Embryonic facial prominence (tissue), 1 donor: ENCODE results near the gene CTDSPL2.
"Not testable (repeated sequence)": the region's sequence is repeated elsewhere in the genome, so short reads cannot be mapped to it uniquely, and the experiment has no call there.

ENCODE experiments used
- DNase-seq: peaks from one replicate; pipeline ENCODE4 v3.0.0-alpha.2; 2016; ENCODE audit errors: extremely low spot score

The CTDSPL2 gene

GRCh38 chr15:44537735-44538240 lies 110.4 kb downstream of the CTDSPL2 start:
- DNase-seq: peak; percentile 25

- DNase-seq: no peak
These were observed 114.0 kb downstream of the CTDSPL2 start for GRCh38 chr15:44541282-44541958.

GRCh38 chr15:44542596-44542995 lies 115.2 kb downstream of the CTDSPL2 start:
- no peak for DNase-seq

- DNase-seq: not testable (repeated sequence)
These were observed 117.3 kb downstream of the CTDSPL2 start for GRCh38 chr15:44544745-44545144.

- no peak for DNase-seq
These were observed 118.7 kb downstream of the CTDSPL2 start for GRCh38 chr15:44545913-44546802.

- not testable (repeated sequence) for DNase-seq
These were observed 121.7 kb downstream of the CTDSPL2 start for GRCh38 chr15:44549152-44549551.

GRCh38 chr15:44550256-44550655 lies 122.8 kb downstream of the CTDSPL2 start:
- peak; percentile 18 for DNase-seq

GRCh38 chr15:44550734-44551133 lies 123.3 kb downstream of the CTDSPL2 start:
- DNase-seq: no peak

- DNase-seq: no peak
These were observed 127.7 kb downstream of the CTDSPL2 start for GRCh38 chr15:44554934-44555723.

GRCh38 chr15:44560926-44561325 lies 133.5 kb downstream of the CTDSPL2 start:
- not testable (repeated sequence) for DNase-seq

GRCh38 chr15:44565387-44566154 lies 138.1 kb downstream of the CTDSPL2 start:
- DNase-seq: no peak

GRCh38 chr15:44566155-44566540 lies 138.7 kb downstream of the CTDSPL2 start:
- no peak for DNase-seq

- DNase-seq: no peak
These were observed 140.9 kb downstream of the CTDSPL2 start for GRCh38 chr15:44568338-44568737.

GRCh38 chr15:44569316-44569715 lies 141.9 kb downstream of the CTDSPL2 start:
- no peak for DNase-seq

- DNase-seq: no peak
These were observed 142.9 kb downstream of the CTDSPL2 start for GRCh38 chr15:44570361-44570760.

GRCh38 chr15:44573386-44573785 lies 146.0 kb downstream of the CTDSPL2 start:
- no peak for DNase-seq

- DNase-seq: no peak
These were observed 147.3 kb downstream of the CTDSPL2 start for GRCh38 chr15:44574734-44575133.
